GM12891 (cell line): ENCODE measurements around the gene CCDC13.

Experiments
- POLR2A ChIP-seq: IDR thresholded peaks from 2 replicates; pipeline ENCODE4 v1.6.1; 2011; ENCODE audit warnings: low read depth, low read length, control low read depth
- POLR2AphosphoS5 ChIP-seq: IDR thresholded peaks from 2 replicates; pipeline ENCODE4 v1.6.1; 2011; ENCODE audit warnings: low read depth, low read length, control low read depth
- POU2F2 ChIP-seq: IDR thresholded peaks from 2 replicates; pipeline ENCODE4 v1.6.1; 2011; ENCODE audit warnings: low read depth, mild to moderate bottlenecking, control low read depth, low read length, moderate library complexity
- TAF1 ChIP-seq: IDR thresholded peaks from 2 replicates; pipeline ENCODE4 v1.6.1; 2011; ENCODE audit warnings: low read depth, low read length, control low read depth

- TF ChIP-seq POLR2AphosphoS5: no peak
- no peak for TF ChIP-seq POLR2A
- TF ChIP-seq TAF1: no peak
- no peak for TF ChIP-seq POU2F2
Measured at GRCh38 chr3:42736081-42736480, 37.0 kb downstream of the CCDC13 start.
